HG03469 (cell line): Measurements from ENCODE around the gene CNTNAP2.

Source experiments
- ATAC-seq: cut with Tn5 transposase; IDR thresholded peaks from one replicate; pipeline ENCODE4 v1.9.1; 2021; ENCODE audit warnings: mild to moderate bottlenecking, moderate library complexity, moderate number of reproducible peaks; ENCODE audit not compliant: unreplicated experiment

The CNTNAP2 gene

DNA sequence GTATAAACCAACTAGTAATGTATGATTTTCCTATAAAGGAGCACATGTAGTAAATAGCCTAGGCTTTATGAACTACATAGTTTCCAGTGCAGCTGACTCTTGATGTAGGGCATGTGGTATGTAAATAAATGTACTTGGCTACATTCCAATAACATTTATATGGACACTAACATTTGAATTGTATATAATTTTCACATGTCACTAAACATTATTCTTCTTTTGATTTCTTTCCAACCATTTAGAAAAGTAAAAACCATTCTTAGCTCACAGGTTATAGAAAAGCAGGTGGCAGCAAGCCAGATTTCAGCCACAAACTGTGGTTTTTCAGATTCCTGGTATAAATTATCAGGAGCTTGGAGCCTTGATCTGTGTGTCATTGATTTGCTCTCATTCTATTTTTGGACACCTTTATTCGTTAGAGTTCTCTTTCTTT lies 1182.0 kb downstream of the CNTNAP2 start:
- no peak for ATAC-seq

DNA sequence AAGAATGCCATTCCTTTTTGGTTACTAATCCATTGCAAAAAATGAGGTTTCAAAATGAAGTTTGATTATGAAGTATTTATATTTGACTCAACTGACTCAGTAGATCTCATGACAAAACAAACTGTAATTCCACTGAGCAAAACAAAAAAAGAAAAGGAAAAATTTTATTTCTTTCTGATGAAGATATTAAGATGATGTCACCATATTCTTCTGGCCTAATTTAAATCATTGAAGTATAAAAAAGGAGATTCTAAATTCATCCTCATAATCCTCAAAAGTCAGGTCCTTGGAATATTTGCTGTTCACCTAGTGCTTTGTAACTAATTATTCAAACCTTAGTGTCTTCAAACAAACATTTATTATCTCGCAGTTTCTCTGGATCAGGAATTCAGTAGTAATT lies 1183.7 kb downstream of the CNTNAP2 start:
- ATAC-seq: no peak

DNA sequence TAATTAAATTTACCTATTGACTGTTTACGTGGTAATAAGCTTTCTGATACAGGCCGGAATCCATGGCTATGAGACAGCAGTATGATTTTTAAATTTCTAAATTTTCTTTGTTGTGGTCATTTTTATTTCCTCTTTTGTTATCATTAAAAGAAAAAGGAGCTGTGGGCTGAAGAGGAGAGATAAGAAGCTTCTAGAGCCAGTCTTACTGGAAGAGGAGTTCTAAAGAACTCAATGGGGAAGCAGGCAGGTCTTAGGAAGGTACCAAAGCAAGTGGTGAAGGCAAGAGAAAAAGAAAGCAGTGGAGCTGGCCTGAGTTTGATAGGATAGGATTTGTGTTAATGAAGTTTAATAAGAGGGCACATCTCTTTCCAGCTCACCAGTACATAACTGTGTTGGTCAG lies 1187.8 kb downstream of the CNTNAP2 start:
- ATAC-seq: no peak

DNA sequence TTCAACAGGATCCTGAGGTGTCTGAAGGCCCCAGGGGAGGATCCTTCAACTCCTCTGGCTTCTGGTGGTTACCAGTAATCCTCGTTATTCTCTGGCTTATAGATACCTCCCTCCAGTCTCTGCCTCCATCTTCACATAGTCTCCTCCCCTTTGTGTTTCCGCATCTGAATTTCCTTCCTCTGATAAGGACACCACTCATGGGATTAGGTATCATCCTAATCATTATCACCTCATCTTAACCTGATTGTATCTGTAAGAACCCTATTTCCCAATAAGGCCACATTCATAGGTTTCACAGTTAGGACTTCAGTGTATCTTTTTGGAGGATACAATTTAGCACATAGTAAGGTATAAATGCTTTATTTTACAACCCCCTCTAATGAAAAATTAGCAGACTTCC lies 1189.2 kb downstream of the CNTNAP2 start:
- ATAC-seq: no peak

DNA sequence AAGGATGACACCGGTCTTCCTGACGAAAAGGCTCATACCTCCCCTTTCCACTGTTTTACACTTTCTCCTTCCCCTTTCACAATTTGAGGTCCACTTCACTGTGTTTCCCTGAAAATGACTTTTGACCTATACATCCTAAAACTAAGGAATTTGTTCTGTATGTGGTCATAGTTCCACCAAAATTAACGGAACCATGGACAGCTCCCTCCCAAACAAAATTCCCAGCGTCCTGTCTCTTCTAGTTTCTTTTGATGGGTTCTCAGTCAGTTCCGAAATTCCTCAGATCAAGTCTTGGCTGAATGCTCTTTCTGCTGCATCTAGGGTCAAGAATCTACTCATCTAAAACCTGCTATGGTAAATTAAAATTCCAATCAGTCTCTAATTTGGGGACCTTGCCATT lies 1191.9 kb downstream of the CNTNAP2 start:
- no peak for ATAC-seq

DNA sequence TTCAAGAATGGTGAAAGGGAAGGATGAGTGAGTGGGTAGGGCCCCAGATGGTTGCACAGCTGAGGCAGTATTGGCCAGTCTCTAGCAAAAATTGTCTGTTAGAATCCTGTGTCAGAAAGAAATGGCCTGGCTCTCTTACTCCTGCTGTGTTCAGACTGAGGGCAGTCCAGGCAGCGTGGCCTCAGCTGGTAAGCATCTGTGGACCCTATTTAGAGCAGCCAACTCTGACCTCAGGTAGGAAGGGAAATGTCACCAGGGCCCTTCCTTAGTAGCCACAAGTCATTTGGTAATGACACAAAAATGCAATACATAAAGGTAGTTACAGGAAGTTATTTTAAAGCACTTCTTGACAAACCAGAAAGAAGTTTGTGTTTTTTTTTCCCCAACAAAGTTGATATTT lies 1194.7 kb downstream of the CNTNAP2 start:
- no peak for ATAC-seq

DNA sequence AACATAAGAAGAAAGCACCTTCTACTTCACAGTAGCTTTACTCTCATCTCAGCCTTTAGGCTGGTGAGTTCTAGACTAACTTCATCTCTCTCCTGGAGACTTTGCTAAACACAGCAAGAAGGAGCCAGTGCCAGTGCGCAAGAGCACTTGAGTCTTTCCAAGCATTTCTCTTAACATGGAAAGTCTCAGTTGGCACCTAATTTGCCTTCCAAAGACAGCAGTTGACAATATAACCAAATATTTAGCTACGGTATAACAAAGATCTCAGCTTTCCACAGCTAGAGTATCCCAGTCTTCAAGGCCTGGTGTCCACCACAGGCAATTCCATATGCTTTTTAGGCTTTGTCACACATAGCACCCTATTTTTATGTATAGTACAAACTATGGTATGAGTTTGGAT lies 1204.9 kb downstream of the CNTNAP2 start:
- ATAC-seq: no peak

DNA sequence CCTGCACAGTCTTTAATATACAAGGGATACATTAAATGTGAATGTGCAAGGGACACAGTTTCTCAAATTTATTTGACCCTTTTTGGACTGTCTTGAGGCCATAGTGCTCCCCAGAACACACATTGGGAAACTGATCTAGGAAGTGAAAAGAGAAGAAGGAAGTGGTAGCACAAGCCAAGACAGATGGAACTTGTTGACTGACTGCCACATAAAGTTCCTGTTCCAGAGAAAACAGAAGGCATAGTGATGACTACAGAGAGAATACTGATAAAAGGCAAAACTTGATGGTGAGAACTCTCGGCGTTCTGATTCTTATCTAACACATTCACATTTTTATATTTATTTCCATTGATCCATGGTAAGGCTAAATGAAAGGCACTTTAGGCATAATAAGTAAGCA lies 1216.4 kb downstream of the CNTNAP2 start:
- no peak for ATAC-seq

DNA sequence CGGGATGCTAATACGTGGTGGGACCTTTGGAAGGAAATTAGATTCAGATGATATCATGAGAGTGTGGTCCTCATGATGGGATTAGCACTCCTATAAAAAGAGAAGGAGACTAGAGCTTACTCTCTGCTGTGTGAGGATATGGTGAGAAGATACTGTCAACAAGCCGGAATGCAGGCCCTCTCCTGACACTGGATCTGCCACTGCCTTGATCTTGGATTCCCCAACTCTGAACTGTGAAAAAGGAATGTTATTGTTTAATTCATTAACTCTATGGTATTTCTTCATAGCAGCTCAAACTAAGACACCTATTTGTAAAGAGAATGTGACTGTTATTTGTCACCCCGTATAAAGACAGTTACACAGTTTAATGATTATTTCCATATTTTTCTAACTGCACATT lies 1246.5 kb downstream of the CNTNAP2 start:
- ATAC-seq: no peak

DNA sequence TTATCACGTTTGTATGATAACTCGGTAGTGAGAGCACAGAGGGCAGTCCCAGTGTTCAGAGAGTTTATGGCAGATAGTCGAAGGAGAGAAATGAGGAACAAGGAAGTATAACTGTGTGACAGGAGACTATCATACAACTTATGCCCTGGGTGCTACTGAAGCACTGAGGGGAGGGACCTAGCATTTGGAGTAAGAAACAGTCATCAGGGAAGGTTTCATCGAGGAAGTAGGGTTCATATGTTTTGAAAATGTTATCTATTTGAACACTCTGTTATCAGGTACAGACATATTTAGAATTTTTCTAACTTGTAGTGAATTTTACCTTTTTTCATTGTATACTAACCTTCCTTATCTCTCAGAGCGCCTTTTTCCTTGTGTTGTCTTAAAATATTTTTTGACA lies 1259.6 kb downstream of the CNTNAP2 start:
- ATAC-seq: no peak

DNA sequence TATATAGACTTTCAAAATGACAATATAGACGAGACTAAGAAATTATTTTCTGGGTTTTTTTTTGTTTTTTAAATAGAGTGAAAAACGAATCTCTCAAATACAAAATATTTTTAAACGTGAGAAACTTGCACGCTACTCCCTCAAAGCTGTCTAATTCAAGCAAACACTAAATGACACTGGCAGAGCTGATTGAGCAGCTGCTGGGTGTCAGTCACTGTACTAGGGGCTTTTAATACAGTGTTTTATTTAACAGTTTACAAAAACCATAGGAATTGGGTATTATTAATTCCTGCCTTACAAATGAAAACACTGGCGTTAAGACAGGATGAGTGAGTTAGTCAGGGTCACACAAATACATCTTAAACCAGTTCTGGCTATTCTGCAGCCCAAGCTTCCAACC lies 1264.3 kb downstream of the CNTNAP2 start:
- ATAC-seq: no peak

DNA sequence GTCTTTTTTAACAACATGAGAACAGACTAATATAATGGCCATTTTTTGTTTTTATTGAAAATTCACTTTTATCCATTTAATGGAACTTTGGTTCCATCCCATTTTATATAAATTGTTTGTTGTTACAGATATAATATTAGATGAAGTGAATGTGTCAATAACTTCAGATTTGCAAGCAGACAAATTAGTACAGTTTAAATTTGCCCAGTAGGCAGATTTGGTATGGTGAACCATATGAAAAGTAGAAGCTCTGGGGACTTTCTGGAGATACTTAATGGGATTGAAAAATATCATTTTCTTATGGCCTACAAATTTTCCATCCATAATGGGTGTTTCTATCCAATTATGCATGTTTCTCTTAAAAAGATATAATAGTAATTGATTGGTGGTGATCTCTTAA lies 1277.7 kb downstream of the CNTNAP2 start:
- ATAC-seq: no peak

DNA sequence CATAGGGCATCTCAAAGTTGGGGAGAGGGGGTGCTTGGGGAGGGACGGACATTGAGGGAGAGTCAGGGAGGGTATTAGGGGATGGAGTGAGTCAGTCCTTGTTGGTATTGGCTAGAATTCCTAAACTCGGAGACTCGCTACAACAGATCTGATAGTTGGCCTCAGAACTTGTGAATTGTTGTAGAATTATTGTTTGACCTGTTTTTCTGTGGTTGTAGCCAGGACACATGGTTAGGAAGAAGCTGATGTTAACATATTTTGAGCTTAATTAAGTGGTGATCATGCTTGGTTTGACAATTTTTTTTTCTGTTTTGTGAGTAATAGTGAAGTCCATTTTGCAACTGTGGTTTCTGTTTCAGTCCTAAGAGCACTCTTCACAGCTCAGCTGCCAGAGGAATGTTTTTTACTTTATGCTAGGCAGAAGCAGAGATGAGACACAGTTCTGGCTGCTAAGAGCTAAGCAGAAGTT lies 1283.7 kb downstream of the CNTNAP2 start:
- no peak for ATAC-seq

DNA sequence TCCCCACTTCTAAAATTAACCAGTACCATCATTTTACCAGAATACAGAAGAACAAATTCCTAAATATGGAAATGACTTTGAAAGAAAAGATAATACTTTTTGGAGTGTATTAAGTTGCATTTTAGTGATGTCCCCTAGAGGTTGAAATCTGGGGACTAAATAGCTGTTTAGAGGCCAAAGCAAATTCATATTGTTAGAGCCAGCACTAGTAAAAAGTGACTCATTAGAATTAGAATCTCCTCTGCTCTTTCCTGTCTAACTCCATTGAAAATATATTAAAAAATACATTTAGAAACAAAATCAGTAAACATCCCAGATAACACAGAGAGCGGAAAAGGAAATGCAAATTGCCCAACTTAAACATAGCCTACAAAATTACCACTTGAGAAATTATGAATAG lies 1284.3 kb downstream of the CNTNAP2 start:
- no peak for ATAC-seq

DNA sequence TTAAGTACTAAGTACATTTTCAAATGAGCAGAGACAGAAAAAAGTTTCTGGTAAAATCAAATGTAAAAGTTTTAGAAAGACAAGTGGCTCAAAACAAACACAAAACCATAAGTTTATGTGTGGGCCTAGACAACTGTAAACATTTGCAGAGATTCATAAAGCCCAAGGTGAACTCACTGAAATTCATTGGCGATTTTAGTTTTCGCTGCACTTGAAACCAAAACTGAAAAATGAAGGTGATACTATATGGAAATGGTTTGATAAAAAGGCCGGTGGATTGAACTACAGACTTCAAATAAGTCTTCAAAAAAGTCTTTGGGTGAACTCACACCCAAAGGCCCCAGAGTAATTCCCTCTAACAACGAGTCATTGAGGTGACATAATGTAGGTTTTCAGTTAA lies 1289.0 kb downstream of the CNTNAP2 start:
- no peak for ATAC-seq

DNA sequence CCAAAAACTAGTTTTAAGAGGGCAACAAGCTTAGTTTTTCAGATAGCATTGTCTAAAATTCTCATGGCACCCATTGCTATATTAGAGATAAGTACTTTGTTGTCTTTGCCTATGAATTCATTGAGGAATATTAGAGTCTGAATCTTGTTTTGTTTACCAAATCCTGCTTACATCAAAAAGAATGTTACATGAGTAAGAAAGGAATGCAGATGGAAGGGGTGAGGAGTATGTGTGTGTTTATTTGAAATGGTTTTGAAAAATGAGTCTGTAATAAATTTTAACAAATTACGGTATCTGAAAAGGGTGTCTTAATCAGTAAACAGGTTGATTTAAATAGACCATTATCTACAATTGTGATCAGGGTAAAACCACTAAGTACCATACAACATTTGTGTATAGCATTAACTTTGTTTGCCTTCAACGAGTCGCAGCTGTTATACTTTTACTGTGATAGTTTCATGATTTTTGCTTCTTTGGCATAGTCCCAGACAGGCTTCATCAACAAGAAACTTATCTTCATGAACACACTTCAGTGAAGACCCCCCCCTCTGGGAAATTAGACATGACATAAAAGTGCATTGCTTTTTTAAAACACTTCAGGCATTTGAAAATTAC lies 1290.0 kb downstream of the CNTNAP2 start:
- no peak for ATAC-seq

DNA sequence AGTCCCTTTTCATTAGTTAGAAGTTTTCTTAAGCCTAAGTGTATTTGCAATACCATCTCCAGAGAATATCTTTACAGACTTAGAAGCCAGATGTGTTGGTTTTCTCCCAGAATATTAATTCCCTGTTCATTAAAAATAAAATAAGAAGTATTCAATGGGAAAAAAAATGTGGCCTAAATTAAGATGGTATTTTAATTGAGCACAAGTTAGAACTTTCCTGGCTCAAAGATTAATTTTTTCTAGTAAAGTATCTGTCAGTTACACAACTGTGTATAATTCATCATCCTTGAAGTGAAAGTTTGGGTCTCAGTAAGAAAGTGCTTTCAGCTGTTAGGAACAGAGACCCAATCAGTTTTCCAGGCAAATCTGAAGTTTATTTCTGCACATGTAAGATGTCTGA lies 1294.5 kb downstream of the CNTNAP2 start:
- no peak for ATAC-seq

DNA sequence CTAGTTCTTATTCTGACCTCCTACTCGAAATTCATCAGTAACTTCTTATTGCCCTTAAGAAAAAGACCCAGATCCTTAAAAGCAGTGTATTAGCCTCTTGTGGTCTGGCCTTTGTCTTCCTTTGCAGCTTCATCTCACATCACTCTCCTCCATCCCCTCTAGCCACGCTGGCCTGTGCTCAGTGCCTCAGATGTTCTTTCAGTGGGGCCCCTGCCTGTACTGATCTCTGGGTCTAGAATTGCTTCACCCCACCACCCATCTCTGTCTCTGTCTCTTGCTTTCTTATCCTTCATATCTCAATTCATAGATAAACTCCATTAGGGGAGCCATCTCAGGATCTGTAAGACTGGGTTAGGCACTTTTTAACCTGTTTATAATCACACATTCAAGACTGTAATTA lies 1295.5 kb downstream of the CNTNAP2 start:
- no peak for ATAC-seq

DNA sequence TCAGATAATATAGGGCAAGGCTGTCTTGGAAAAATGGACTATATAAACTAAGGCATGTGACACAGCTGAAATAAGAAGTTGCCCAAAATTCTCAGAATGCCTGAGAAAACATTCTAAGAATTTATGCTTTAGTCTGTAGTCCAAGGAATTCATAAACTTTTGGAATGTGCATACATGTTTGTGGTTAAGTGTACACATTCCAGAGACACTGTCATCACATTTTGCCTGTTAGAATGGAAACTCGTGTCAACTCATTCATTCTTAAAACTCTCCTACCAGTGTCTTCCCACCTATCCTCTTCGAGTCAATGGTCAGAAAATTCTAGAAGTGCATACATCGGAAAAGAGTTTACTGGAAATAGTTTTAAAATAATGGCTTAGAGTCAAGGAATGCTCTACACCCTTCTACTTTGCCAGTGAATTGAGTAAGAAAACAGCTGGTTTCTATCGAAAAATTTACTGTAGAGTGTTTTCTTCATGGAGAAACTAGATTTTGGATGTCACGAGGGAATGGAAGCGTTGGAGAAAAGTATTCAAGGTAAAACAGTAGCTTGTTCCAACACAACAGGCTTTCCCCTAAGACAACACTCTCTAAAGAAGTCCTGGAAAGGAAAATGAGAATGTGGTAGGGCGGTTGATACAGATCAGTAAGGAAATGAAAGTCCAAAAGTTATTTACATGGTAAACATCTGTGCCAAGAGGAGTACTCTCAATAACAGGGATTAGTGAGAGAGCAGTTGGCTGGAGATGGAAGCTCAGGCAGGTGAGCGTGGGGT lies 1296.4 kb downstream of the CNTNAP2 start:
- ATAC-seq: no peak

DNA sequence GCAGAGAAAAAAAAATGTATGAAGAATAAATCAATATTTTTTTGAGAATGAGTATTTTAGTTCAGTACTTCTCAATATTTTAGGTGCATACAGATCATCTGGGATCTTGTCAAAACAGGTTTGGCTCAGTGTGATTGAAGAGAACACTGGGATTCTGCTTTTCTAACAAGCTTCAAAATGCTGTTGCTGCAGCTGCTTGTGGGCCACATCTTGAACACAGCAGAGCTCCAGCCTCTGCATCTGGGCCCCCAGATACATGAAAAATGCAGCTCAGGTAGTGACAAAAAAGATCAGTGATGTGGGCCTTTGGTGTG lies 1296.9 kb downstream of the CNTNAP2 start:
- ATAC-seq: no peak

DNA sequence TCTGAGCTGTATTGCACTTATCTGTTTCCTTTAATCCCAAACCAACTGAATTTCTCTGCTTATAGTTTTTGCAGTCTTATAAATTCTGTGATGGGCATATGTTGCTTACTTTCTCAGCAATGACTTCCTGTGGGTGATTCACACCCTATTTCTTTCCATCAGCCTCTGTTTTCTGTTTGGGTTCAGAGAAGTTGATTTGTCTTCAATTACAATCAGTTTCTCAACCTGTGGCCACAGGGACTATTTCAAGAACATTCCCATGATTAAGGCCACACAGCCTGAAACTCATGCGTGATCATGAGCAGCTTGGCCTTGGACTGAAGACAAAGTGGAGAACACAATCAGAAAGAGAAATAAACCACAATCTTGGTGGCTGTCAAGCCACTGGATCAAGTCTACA lies 1299.4 kb downstream of the CNTNAP2 start:
- no peak for ATAC-seq

DNA sequence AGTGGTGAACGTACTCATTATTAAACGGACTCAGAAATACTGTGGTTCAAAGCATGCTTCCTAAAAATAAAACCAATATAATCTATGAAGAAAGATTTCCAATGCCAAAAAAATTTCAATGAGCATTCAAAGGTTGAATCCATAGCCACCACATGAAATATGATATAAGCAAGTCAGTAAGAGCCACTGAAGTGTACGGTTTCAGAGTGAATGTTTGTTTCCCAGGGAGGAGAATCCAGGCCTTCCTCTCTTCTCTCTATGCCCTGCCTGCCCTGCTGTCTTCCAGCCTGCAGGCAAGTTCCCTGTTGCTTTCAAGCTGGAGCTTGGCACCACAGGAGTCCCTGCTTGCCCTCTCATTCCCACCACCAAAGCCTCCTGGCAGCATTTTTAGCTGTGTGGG lies 1302.4 kb downstream of the CNTNAP2 start:
- ATAC-seq: no peak

DNA sequence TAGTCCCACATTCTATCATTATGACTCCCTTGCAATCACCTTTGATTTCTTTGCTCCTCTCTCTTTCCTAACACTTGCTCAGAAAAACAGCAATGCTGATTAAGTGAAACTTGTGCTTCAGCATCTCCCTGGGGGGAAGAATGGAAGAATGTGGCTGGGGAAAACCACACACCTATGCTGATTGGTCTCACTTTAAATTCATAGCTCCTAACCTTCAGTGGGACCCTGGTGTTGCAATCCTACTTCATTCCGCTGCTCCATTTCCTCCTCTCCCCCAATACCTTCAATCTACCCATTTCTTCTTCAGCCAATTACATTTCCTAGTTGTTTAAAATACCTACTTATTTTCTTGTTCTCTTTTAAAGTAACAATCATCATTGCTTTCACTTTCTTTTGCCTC lies 1307.3 kb downstream of the CNTNAP2 start:
- no peak for ATAC-seq
